GM23338 (cell line): Measurements from ENCODE around the gene CSTPP1.

Source experiments
- EZH2 ChIP-seq: fragments of 200-600 bp; sonication (generic); IDR thresholded peaks from one replicate; pipeline ENCODE4 v1.8.0; 2017; ENCODE audit warnings: antibody characterized with exemption, mild to moderate bottlenecking, low read depth; ENCODE audit not compliant: unreplicated experiment
- POLR2AphosphoS5 ChIP-seq: IDR thresholded peaks from 2 replicates; pipeline ENCODE4 v1.6.1; 2016; ENCODE audit warnings: antibody characterized with exemption, low read depth
- TF ChIP-seq, protein P1 (sequence below), 2 experiments: fragments of 200-600 bp in 1 of 2; sonication (generic) in 1 of 2; conservative IDR thresholded peaks; 2 replicates each; pipeline versions ENCODE4 v1.5.1 to v1.6.1; 2016 to 2017; ENCODE audit warnings: antibody characterized with exemption in 2 of 2, low read depth in 2 of 2, mild to moderate bottlenecking in 2 of 2, moderate library complexity in 1 of 2

DNA sequence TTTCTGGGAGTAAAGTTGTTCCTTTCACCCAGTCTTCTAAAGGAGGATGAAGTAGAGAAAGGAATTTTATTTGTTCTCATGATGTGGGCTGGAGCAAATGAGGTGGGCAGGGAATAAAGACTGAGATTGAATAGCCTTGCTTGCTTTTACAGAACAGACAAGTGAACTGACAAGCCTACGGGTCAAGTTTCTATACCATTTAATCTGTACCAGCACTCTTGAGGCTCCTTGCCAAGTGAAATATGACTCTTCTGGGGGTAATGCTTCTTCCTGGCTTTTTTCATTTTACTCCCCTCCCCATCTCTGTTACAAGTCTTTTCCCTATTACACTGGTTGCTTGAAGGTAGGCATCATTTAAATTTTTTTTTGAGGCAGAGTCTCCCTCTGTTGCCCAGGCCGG, 54.8 kb downstream of the CSTPP1 start:
- TF ChIP-seq EZH2 (no peak), POLR2AphosphoS5 (no peak)
- TF ChIP-seq, protein P1, sequence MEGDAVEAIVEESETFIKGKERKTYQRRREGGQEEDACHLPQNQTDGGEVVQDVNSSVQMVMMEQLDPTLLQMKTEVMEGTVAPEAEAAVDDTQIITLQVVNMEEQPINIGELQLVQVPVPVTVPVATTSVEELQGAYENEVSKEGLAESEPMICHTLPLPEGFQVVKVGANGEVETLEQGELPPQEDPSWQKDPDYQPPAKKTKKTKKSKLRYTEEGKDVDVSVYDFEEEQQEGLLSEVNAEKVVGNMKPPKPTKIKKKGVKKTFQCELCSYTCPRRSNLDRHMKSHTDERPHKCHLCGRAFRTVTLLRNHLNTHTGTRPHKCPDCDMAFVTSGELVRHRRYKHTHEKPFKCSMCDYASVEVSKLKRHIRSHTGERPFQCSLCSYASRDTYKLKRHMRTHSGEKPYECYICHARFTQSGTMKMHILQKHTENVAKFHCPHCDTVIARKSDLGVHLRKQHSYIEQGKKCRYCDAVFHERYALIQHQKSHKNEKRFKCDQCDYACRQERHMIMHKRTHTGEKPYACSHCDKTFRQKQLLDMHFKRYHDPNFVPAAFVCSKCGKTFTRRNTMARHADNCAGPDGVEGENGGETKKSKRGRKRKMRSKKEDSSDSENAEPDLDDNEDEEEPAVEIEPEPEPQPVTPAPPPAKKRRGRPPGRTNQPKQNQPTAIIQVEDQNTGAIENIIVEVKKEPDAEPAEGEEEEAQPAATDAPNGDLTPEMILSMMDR (conservative IDR thresholded peaks at IDR 0.05; ENCODE audit: low read depth in 2 of 2) = no peak
